CD14-positive monocyte (primary cell): ENCODE data around the gene CA11. TPM values are rescaled to one million over a fixed set of nuclear protein-coding genes. Genes with fewer than 3 reads are reported as not detected.

Experiments
- DNase-seq, 3 donors: peaks; one replicate each; pipeline ENCODE4 v3.0.0-alpha.2; 2011 to 2022
- H2AFZ ChIP-seq: 2 replicates; pipeline ENCODE4 v1.6.0; 2012; ENCODE audit warnings: mild to moderate bottlenecking, low read depth, low read length, inconsistent platforms; ENCODE audit not compliant: insufficient read depth, poor library complexity, severe bottlenecking
- H3K27ac ChIP-seq, 2 donors: 1 replicate in 1 of 2; 2 replicates in 1 of 2; pipeline ENCODE4 v1.5.1; 2012 to 2013; ENCODE audit warnings: low read length in 2 of 2, control low read depth in 1 of 2, inconsistent platforms in 1 of 2, low read depth in 1 of 2, mild to moderate bottlenecking in 1 of 2
- H3K27me3 ChIP-seq, 2 donors: one replicate each; pipeline versions ENCODE4 v1.6.0 to v1.6.1; 2011 to 2013; ENCODE audit warnings: low read length in 2 of 2; ENCODE audit not compliant: control insufficient read depth in 2 of 2, insufficient read depth in 2 of 2
- H3K36me3 ChIP-seq, 2 donors: replicated peaks in 1 of 2; 1 replicate in 1 of 2; 2 replicates in 1 of 2; pipeline versions ENCODE4 v1.5.1 to v1.6.1; 2012 to 2013; ENCODE audit warnings: low read length in 2 of 2, control low read depth in 1 of 2, inconsistent platforms in 1 of 2, mild to moderate bottlenecking in 1 of 2; ENCODE audit not compliant: insufficient read depth in 2 of 2, control insufficient read depth in 1 of 2
- H3K4me1 ChIP-seq, 2 donors: 1 replicate in 1 of 2; 2 replicates in 1 of 2; pipeline versions ENCODE4 v1.5.1 to v1.6.1; 2012 to 2013; ENCODE audit warnings: low read length in 2 of 2, control low read depth in 1 of 2, inconsistent platforms in 1 of 2, mild to moderate bottlenecking in 1 of 2, moderate library complexity in 1 of 2; ENCODE audit not compliant: insufficient read depth in 2 of 2, control insufficient read depth in 1 of 2
- H3K4me2 ChIP-seq: replicated peaks from 2 replicates; pipeline ENCODE3; 2012; ENCODE audit warnings: low read length, moderate library complexity, mild to moderate bottlenecking; ENCODE audit not compliant: poor library complexity, severe bottlenecking; ENCODE audit errors: extremely low read depth
- H3K4me3 ChIP-seq, 3 experiments: fragments of 200-600 bp in 1 of 3; sonication (generic) in 1 of 3; replicated peaks in 1 of 3; 1 replicate in 2 of 3; 2 replicates in 1 of 3; pipeline ENCODE4 v1.5.1; 2011 to 2013; ENCODE audit warnings: low read length in 3 of 3, mild to moderate bottlenecking in 3 of 3, control low read depth in 2 of 3, low read depth in 2 of 3, inconsistent platforms in 1 of 3, moderate library complexity in 1 of 3
- H3K79me2 ChIP-seq: 2 replicates; pipeline ENCODE4 v1.6.0; 2012; ENCODE audit warnings: mild to moderate bottlenecking, control low read depth, inconsistent platforms, low read length, moderate library complexity; ENCODE audit not compliant: insufficient read depth
- H3K9ac ChIP-seq: 2 replicates; pipeline ENCODE4 v1.6.0; 2017; ENCODE audit warnings: low read length, mild to moderate bottlenecking; ENCODE audit not compliant: insufficient read depth, poor library complexity, severe bottlenecking
- H3K9me3 ChIP-seq, 2 donors: replicated peaks in 1 of 2; 1 replicate in 1 of 2; 2 replicates in 1 of 2; pipeline versions ENCODE4 v1.5.1 to v1.6.1; 2012 to 2013; ENCODE audit warnings: low read length in 2 of 2, control low read depth in 1 of 2; ENCODE audit not compliant: control insufficient read depth in 1 of 2, insufficient read depth in 1 of 2
- H4K20me1 ChIP-seq: 2 replicates; pipeline ENCODE4 v1.6.0; 2012; ENCODE audit warnings: mild to moderate bottlenecking, low read length, control low read depth, moderate library complexity; ENCODE audit not compliant: insufficient read depth
- H3K27ac Mint-ChIP-seq, 7 donors: one replicate each; pipeline ENCODE4 v1.8.0; 2020; ENCODE audit warnings: mild to moderate bottlenecking in 7 of 7, mixed read lengths in 7 of 7, moderate library complexity in 6 of 7, inconsistent platforms in 2 of 7
- H3K27me3 Mint-ChIP-seq, 3 donors: one replicate each; pipeline ENCODE4 v1.8.0; 2021 to 2022; ENCODE audit warnings: low read depth in 3 of 3, mild to moderate bottlenecking in 3 of 3, mixed read lengths in 3 of 3, moderate library complexity in 3 of 3, inconsistent platforms in 1 of 3
- H3K36me3 Mint-ChIP-seq, 2 donors: one replicate each; pipeline ENCODE4 v1.8.0; 2020; ENCODE audit warnings: mixed read lengths in 2 of 2, inconsistent platforms in 1 of 2, mild to moderate bottlenecking in 1 of 2
- H3K4me1 Mint-ChIP-seq: one replicate; pipeline ENCODE4 v1.8.0; 2020; ENCODE audit warnings: mild to moderate bottlenecking, mixed read lengths
- H3K4me3 Mint-ChIP-seq, 2 donors: one replicate each; pipeline ENCODE4 v1.8.0; 2020; ENCODE audit warnings: mild to moderate bottlenecking in 2 of 2, mixed read lengths in 2 of 2, moderate library complexity in 1 of 2
- H3K9me3 Mint-ChIP-seq, 7 donors: one replicate each; pipeline ENCODE4 v1.8.0; 2020 to 2022; ENCODE audit warnings: mixed read lengths in 7 of 7, mild to moderate bottlenecking in 6 of 7, moderate library complexity in 6 of 7, inconsistent platforms in 2 of 7
- CTCF ChIP-seq: fragments of 200-600 bp; IDR thresholded peaks from one replicate; pipeline ENCODE4 v1.8.0; 2022; ENCODE audit warnings: antibody characterized with exemption, mild to moderate bottlenecking
- WGBS: methylation state at CpG from one replicate; pipeline ENCODE4 v1.1.5; 2013; ENCODE audit warnings: missing lambda C conversion rate; ENCODE audit not compliant: insufficient coverage; 5-methylcytosine and 5-hydroxymethylcytosine counted together
- intact Hi-C, 2 donors: fragments of 100-400 bp; cut with micrococcal nuclease; formaldehyde crosslinking; loops; one replicate each; pipeline versions ENCODE4 v1.15.0 to v1.15.1; 2023
- polyA plus RNA-seq, 3 donors: library from polyadenylated mRNA; depleted of rRNA in 1 of 3; unstranded in 2 of 3; stranded (reverse) in 1 of 3; fragments of 300-500 nt in 2 of 3; fragments of >200 nt in 1 of 3; fragmentation: Illumina TruSeq in 2 of 3; gene quantifications; 1 replicate in 2 of 3; 2 replicates in 1 of 3; pipeline ENCODE4 v1.2.3, GENCODE V29; 2012 to 2021

CA11 gene
- polyA plus RNA-seq, 3 donors: 1.1 to 4.9 (median 1.8) TPM

GRCh38 chr19:48678201-48678600 lies 32.2 kb upstream of the CA11 start:
- TF ChIP-seq CTCF: no peak
- no peaks in the 10 kb centered on the region for H3K9me3 Mint-ChIP-seq
- no peak overlapping the region for H3K4me3 Mint-ChIP-seq
- H3K79me2 ChIP-seq: no peaks in the 10 kb centered on the region
- no peaks in the 10 kb centered on the region for H3K9me3 ChIP-seq
- H4K20me1 ChIP-seq: no peaks in the 10 kb centered on the region
- no peak for DNase-seq
- peaks cover 10% of the 10 kb centered on the region for H3K4me1 Mint-ChIP-seq
- H3K4me2 ChIP-seq: no peak overlapping the region
- H3K27me3 Mint-ChIP-seq: peaks cover 4 to 8% (median 7%) of the 10 kb centered on the region in 3 donors
- intact Hi-C loops: loop anchor here in 1 of 2 donors (5.0 kb wide), 1 partner anchor 36 kb away; no protein-coding TSS in a partner anchor
- H3K36me3 ChIP-seq: no peaks in the 10 kb centered on the region
- no peak overlapping the region for H3K4me3 ChIP-seq
- H3K27ac Mint-ChIP-seq: no peak overlapping the region
- no peak overlapping the region for H3K27ac ChIP-seq
- H3K36me3 Mint-ChIP-seq: no peaks in the 10 kb centered on the region
- no peaks in the 10 kb centered on the region for H3K27me3 ChIP-seq
- H2AFZ ChIP-seq: no peak overlapping the region
- peaks cover 0 to 7% of the 10 kb centered on the region in 2 donors for H3K4me1 ChIP-seq
- no peak overlapping the region for H3K9ac ChIP-seq
- 100% methylated on average over 1 of the region's 4 CpGs for WGBS

GRCh38 chr19:48676887-48677286 lies 30.9 kb upstream of the CA11 start:
- Histone ChIP-seq H3K9me3 (no peaks in the 10 kb centered on the region), H3K9ac (no peak overlapping the region), H4K20me1 (no peaks in the 10 kb centered on the region), H3K4me1 (peaks cover 0 to 7% of the 10 kb centered on the region in 2 donors), H3K27me3 (no peaks in the 10 kb centered on the region), H3K4me3 (no peak overlapping the region), H3K79me2 (no peaks in the 10 kb centered on the region), H3K27ac (no peak overlapping the region), H2AFZ (no peak overlapping the region), H3K4me2 (no peak overlapping the region), H3K36me3 (no peaks in the 10 kb centered on the region)
- peaks cover 8% of the 10 kb centered on the region for H3K4me1 Mint-ChIP-seq
- peak overlapping the region in 1 of 7 donors; percentile 49 for H3K27ac Mint-ChIP-seq
- H3K4me3 Mint-ChIP-seq: no peak overlapping the region
- no peak for DNase-seq
- H3K9me3 Mint-ChIP-seq: no peaks in the 10 kb centered on the region
- no peak for TF ChIP-seq CTCF
- WGBS: 93% methylated on average over 13 of the region's 13 CpGs
- no peaks in the 10 kb centered on the region for H3K36me3 Mint-ChIP-seq
- intact Hi-C loops: loop anchor here in 1 of 2 donors (5.0 kb wide), 1 partner anchor 35 kb away; no protein-coding TSS in a partner anchor
- peaks cover 4 to 8% (median 5%) of the 10 kb centered on the region in 3 donors for H3K27me3 Mint-ChIP-seq
